GM12801 (cell line): ENCODE results near the gene AIF1L.

Experiments
- TF ChIP-seq, protein P1 (sequence below): IDR thresholded peaks from one replicate; pipeline ENCODE4 v1.5.1; 2011; ENCODE audit warnings: control low read depth; ENCODE audit not compliant: insufficient read length; ENCODE audit errors: extremely low read depth

Gene AIF1L

DNA sequence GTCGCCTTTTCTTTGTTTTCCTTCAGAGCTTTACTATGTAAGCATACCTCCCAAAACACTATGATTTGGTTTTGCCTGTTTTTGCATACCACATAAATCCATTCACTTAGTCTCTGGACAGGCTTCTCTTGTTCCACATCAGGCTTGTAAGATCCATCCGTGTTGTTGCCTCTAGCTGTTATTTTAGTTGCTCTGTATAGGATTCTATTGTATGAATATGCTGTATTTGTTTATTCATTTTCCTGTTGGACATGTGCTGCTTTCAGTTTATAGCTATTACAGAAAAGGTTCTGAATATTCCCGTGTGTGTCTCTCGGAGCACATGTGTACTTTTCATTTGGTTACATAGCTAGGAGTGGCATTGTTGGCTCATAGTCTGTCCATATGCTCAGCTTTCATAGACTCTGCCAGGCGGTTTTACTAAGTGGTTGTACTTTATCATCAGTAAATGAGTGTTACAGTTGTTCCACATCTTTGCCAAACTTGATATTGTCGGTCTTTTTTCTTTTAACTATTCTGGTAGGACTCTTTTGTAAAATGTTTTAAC is 70.9 kb downstream of the AIF1L start:
- TF ChIP-seq, protein P1, sequence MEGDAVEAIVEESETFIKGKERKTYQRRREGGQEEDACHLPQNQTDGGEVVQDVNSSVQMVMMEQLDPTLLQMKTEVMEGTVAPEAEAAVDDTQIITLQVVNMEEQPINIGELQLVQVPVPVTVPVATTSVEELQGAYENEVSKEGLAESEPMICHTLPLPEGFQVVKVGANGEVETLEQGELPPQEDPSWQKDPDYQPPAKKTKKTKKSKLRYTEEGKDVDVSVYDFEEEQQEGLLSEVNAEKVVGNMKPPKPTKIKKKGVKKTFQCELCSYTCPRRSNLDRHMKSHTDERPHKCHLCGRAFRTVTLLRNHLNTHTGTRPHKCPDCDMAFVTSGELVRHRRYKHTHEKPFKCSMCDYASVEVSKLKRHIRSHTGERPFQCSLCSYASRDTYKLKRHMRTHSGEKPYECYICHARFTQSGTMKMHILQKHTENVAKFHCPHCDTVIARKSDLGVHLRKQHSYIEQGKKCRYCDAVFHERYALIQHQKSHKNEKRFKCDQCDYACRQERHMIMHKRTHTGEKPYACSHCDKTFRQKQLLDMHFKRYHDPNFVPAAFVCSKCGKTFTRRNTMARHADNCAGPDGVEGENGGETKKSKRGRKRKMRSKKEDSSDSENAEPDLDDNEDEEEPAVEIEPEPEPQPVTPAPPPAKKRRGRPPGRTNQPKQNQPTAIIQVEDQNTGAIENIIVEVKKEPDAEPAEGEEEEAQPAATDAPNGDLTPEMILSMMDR: no peak

DNA sequence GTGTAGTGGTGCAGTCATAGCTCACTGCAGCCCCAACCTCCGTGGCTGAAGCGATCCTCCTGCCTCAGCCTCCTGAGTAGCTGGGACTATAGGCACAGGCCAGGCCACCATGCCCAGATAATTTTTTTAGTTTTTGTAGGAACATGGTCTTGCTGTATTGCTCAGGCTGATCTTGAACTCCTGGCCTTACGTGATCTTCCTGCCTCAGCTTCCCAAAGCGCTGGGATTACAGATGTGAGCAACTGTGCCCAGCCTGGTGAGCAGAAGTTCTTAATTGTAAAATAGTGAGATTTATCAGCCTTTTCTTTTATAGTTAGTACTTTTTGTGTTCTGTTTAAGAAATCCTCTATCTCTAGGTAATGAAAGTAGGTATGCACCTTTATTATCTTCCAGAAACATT is 71.6 kb downstream of the AIF1L start:
- TF ChIP-seq, protein P1: no peak

DNA sequence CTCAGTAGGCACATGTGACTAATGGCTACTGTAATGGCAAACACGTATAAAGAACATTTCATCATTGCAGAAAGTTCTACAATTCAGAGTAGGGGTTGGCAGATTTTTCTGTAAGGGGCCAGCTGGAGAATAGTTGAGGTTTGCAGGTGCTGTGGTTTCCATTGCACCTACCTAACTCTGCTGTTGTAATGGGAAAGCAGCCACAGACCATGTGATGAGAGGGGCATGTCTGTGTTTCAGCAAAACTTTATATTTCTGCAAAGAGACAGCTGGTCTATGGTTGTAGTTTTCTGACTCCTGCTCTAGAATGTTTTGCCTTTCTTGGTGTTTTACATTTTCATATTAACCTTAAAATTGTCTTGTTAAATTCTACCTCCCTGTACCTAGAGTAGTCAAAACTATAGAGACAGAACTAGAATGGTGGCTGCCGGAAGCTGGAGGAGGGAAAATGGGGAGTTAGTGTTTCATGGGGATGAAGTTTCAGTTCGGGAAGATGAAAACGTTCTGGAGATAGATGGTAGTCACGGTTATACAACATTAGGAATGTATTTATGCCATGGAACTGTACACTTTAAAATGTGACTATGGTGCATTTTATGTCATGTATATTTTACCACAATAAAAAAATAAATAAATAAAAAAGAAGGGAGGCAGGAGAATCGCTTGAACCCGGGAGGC is 73.4 kb downstream of the AIF1L start:
- TF ChIP-seq, protein P1: no peak
